HepG2 (cell line): Measurements from ENCODE around the gene ALPL. TPM values are rescaled to one million over a fixed set of nuclear protein-coding genes. Genes with fewer than 3 reads are reported as not detected.
A peak's percentile ranks its signal among the peaks of the same experiment; 100 is the strongest.

ENCODE experiments used
- ATAC-seq: fragments of 200-7000 bp; cut with Tn5 transposase; 3 replicates; pipeline ENCODE4 v1.9.1; 2020; ENCODE audit warnings: mild to moderate bottlenecking, moderate library complexity
- BruUV-seq: library from RNA; stranded (reverse); fragments of 400-500 nt; replicated peaks from 2 replicates; lab custom pipeline; 2021; lab: Mats Ljungman, UMichigan
- CTCF ChIA-PET: fragments of 300-600 bp; formaldehyde crosslinking; extraction: SDS; loops from one replicate; lab custom pipeline; 2021; ENCODE audit warnings: low total read pairs, inconsistent platforms, low intra/inter-chr PET ratio; lab: Yijun Ruan, JAX
- POLR2A ChIA-PET: fragments of 350-600 bp; sonication (Branson Sonifier 250); formaldehyde crosslinking; loops from one replicate; lab custom pipeline; 2020; ENCODE audit warnings: antibody characterized with exemption, inconsistent platforms; lab: Yijun Ruan, JAX
- DNase-seq: peaks from one replicate; pipeline ENCODE4 v3.0.0-alpha.2; 2015; ENCODE audit warnings: low spot score
- FAIRE-seq: peaks from 3 replicates; lab custom pipeline; 2011; peaks lifted over from hg19 to GRCh38; lab: Jason Lieb, UNC
- H2AFZ ChIP-seq: one replicate; pipeline ENCODE4 v1.6.1; 2011; ENCODE audit warnings: low read length, inconsistent platforms
- H3K27ac ChIP-seq: fragments of 300-600 bp; 3 replicates; pipeline ENCODE4 v1.8.0; 2011; ENCODE audit warnings: mixed run types, mild to moderate bottlenecking, mixed read lengths, low read length, inconsistent platforms; ENCODE audit not compliant: insufficient read depth; ENCODE audit errors: extremely low read length
- H3K27me3 ChIP-seq, 2 experiments: fragments of 200-600 bp in 1 of 2; 2 replicates in 1 of 2; 3 replicates in 1 of 2; pipeline versions ENCODE4 v1.6.0 to v1.8.0; 2011; ENCODE audit warnings: low read length in 2 of 2, mild to moderate bottlenecking in 2 of 2, moderate library complexity in 2 of 2, inconsistent platforms in 1 of 2; ENCODE audit not compliant: insufficient read depth in 2 of 2, control insufficient read depth in 1 of 2
- H3K36me3 ChIP-seq, 2 experiments: fragments of 200-600 bp in 1 of 2; replicated peaks in 1 of 2; 2 replicates in 1 of 2; 3 replicates in 1 of 2; pipeline versions ENCODE4 v1.5.1 to v1.8.0; 2011; ENCODE audit warnings: low read length in 2 of 2, inconsistent platforms in 1 of 2; ENCODE audit not compliant: insufficient read depth in 2 of 2, control insufficient read depth in 1 of 2
- H3K4me1 ChIP-seq: 2 replicates; pipeline ENCODE4 v1.5.1; 2012; ENCODE audit warnings: low read length, inconsistent platforms; ENCODE audit not compliant: insufficient read depth
- H3K4me2 ChIP-seq: 2 replicates; pipeline ENCODE4 v1.6.0; 2011; ENCODE audit warnings: low read depth, low read length, inconsistent platforms
- H3K4me3 ChIP-seq, 3 experiments: fragments of 200-600 bp in 1 of 3; sonication (generic), shearing (Covaris generic) in 1 of 3; replicated peaks in 1 of 3; 2 replicates each; pipeline ENCODE4 v1.5.1; 2011 to 2016; ENCODE audit warnings: low read length in 3 of 3, inconsistent platforms in 2 of 3, low read depth in 2 of 3, mild to moderate bottlenecking in 2 of 3, control low read depth in 1 of 3, mixed read lengths in 1 of 3; ENCODE audit not compliant: insufficient read depth in 1 of 3
- H3K79me2 ChIP-seq: one replicate; pipeline ENCODE4 v1.6.1; 2011; ENCODE audit warnings: low read length, inconsistent platforms; ENCODE audit not compliant: insufficient read depth
- H3K9ac ChIP-seq: 2 replicates; pipeline ENCODE4 v1.6.0; 2011; ENCODE audit warnings: mild to moderate bottlenecking, low read depth, low read length, inconsistent platforms; ENCODE audit not compliant: insufficient read depth
- H3K9me3 ChIP-seq: 2 replicates; pipeline ENCODE4 v1.5.1; 2012; ENCODE audit warnings: mild to moderate bottlenecking, low read length
- H4K20me1 ChIP-seq: 2 replicates; pipeline ENCODE4 v1.6.0; 2011; ENCODE audit warnings: inconsistent platforms, mild to moderate bottlenecking, low read length, moderate library complexity; ENCODE audit not compliant: insufficient read depth
- GABPA ChIP-seq, 2 experiments: IDR thresholded peaks; 2 replicates each; pipeline ENCODE4 v1.6.1; 2011 to 2016; ENCODE audit warnings: low read depth in 2 of 2, low read length in 1 of 2, missing biosample characterization in 1 of 2, missing genetic modification characterization in 1 of 2
- GTF3A ChIP-seq: sonication (generic); formaldehyde crosslinking; conservative IDR thresholded peaks from 2 replicates; pipeline ENCODE4 v1.4.0; 2020; ENCODE audit warnings: mild to moderate bottlenecking, missing genetic modification reagents
- IKZF1 ChIP-seq: fragments of 450-650 bp; IDR thresholded peaks from 2 replicates; pipeline ENCODE4 v1.7.1; 2016
- KAT7 ChIP-seq: IDR thresholded peaks from 2 replicates; pipeline ENCODE4 v1.6.1; 2018; ENCODE audit warnings: borderline replicate concordance, missing compliant biosample characterization
- KDM6A ChIP-seq: IDR thresholded peaks from 2 replicates; pipeline ENCODE4 v1.6.1; 2016; ENCODE audit warnings: low read depth
- RAD21 ChIP-seq: fragments of 450-650 bp; formaldehyde crosslinking; IDR thresholded peaks from 2 replicates; pipeline ENCODE4 v1.5.0; 2020; ENCODE audit warnings: mild to moderate bottlenecking
- RFX5 ChIP-seq: IDR thresholded peaks from 2 replicates; pipeline ENCODE4 v1.6.1; 2011; ENCODE audit warnings: low read depth, low read length, improper control_type of control experiment
- SATB2 ChIP-seq: sonication (generic); formaldehyde crosslinking; IDR thresholded peaks from 2 replicates; pipeline ENCODE4 v1.5.0; 2020; ENCODE audit warnings: missing genetic modification reagents
- SUZ12 ChIP-seq: fragments of 150-350 bp; IDR thresholded peaks from 2 replicates; pipeline ENCODE4 v1.6.1; 2014; ENCODE audit warnings: low read depth, low read length
- ZBTB20 ChIP-seq: sonication (generic); formaldehyde crosslinking; IDR thresholded peaks from 2 replicates; pipeline ENCODE4 v1.8.1; 2023; ENCODE audit warnings: missing genetic modification reagents, low read depth, mild to moderate bottlenecking, borderline replicate concordance
- ZNF10 ChIP-seq: sonication (generic); formaldehyde crosslinking; IDR thresholded peaks from 2 replicates; pipeline ENCODE4 v1.4.0; 2020; ENCODE audit warnings: mild to moderate bottlenecking, low read depth, missing genetic modification reagents, borderline replicate concordance
- ZNF326 ChIP-seq: sonication (generic); formaldehyde crosslinking; IDR thresholded peaks from 2 replicates; pipeline ENCODE4 v1.4.0; 2020; ENCODE audit warnings: missing genetic modification reagents, borderline replicate concordance
- ZNF446 ChIP-seq: sonication (generic); formaldehyde crosslinking; IDR thresholded peaks from 2 replicates; pipeline ENCODE4 v1.5.0; 2020; ENCODE audit warnings: mild to moderate bottlenecking, missing genetic modification reagents
- ZNF792 ChIP-seq: IDR thresholded peaks from 2 replicates; pipeline ENCODE4 v1.6.1; 2016
- WGBS: methylation state at CpG from one replicate; pipeline ENCODE4 v1.1.6; 2017; ENCODE audit warnings: low lambda C conversion rate; 5-methylcytosine and 5-hydroxymethylcytosine counted together
- in situ Hi-C: cut with HindIII; loops from 2 replicates; pipeline ENCODE4 v1.10.0; 2017; ENCODE audit warnings: low pct_unique_long_range_greater_than_20kb; ENCODE audit not compliant: extremely low pct_ligation_motif_present
- intact Hi-C: fragments of 100-400 bp; cut with micrococcal nuclease; formaldehyde crosslinking; loops from one replicate; pipeline ENCODE4 v1.10.0; 2022; ENCODE audit not compliant: unreplicated experiment
- polyA plus RNA-seq, 8 experiments: library from polyadenylated mRNA; depleted of rRNA in 3 of 8; stranded (reverse) in 7 of 8; unstranded in 1 of 8; fragments of >200 nt; fragmentation: Illumina TruSeq in 4 of 8; extraction: Trizol in 4 of 8; gene quantifications; 2 replicates each; pipeline versions ENCODE4 v1.2.1 to v1.2.3, GENCODE V29; 2011 to 2016; ENCODE audit warnings: low read depth in 4 of 8, missing spikeins in 1 of 8, mixed read lengths in 1 of 8; ENCODE audit not compliant: insufficient read depth in 1 of 8
- total RNA-seq, 5 experiments: library from RNA; depleted of rRNA; stranded (reverse); fragments of >200 nt; fragmentation: Illumina TruSeq; extraction: Trizol; gene quantifications; 2 replicates each; pipeline ENCODE4 v1.2.3, GENCODE V29; 2016; ENCODE audit warnings: low read depth in 1 of 5
- TF ChIP-seq, protein P1 (sequence below): fragments of 450-650 bp; IDR thresholded peaks from 2 replicates; pipeline ENCODE4 v1.6.1; 2016
- TF ChIP-seq, protein P2 (sequence below): sonication (generic); formaldehyde crosslinking; IDR thresholded peaks from 2 replicates; pipeline ENCODE4 v1.8.0; 2022; ENCODE audit warnings: low read depth, missing genetic modification reagents

The ALPL gene
- total and polyA plus RNA-seq, 2 of the 13 experiments (the other 11 are each of a cell fraction or from before 2014, with no cell fraction given) = 0.12 TPM; not detected in 1

DNA sequence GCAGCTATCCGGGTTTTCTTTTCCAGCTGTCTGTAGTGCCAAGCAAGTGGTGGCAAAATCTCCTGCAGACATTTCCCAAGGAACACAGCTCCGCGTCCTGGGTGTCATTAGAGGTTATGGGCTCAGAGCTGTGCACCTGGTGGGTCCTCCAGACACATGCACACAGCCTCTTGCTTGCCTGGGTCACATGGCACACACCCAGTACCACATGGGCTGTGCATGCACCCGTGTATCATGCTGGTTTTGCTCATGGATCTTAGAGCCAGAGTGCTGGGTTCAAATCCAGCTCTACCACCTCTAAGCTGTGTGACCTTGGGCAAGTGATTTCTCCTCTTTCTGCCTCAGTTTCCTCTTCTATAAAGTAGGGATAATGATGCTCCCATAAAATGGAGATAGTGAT is 61.7 kb downstream of the ALPL start:
- Histone ChIP-seq H4K20me1 (no peaks in the 10 kb centered on the region), H3K9ac (no peak overlapping the region), H3K36me3 (no peaks in the 10 kb centered on the region), H3K9me3 (no peaks in the 10 kb centered on the region), H3K4me2 (no peak overlapping the region), H2AFZ (no peak overlapping the region), H3K27ac (no peak overlapping the region), H3K79me2 (no peaks in the 10 kb centered on the region), H3K4me3 (no peak overlapping the region), H3K4me1 (peaks cover 29% of the 10 kb centered on the region), H3K27me3 (peaks cover 4 to 52% of the 10 kb centered on the region in 2 experiments)
- DNase-seq = no peak
- no peak for TF ChIP-seq ZNF792 (CRISPR knock-in tag)
- TF ChIP-seq, protein P1, sequence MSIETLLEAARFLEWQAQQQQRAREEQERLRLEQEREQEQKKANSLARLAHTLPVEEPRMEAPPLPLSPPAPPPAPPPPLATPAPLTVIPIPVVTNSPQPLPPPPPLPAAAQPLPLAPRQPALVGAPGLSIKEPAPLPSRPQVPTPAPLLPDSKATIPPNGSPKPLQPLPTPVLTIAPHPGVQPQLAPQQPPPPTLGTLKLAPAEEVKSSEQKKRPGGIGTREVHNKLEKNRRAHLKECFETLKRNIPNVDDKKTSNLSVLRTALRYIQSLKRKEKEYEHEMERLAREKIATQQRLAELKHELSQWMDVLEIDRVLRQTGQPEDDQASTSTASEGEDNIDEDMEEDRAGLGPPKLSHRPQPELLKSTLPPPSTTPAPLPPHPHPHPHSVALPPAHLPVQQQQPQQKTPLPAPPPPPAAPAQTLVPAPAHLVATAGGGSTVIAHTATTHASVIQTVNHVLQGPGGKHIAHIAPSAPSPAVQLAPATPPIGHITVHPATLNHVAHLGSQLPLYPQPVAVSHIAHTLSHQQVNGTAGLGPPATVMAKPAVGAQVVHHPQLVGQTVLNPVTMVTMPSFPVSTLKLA = peak; percentile 99
- TF ChIP-seq SATB2 = no peak
- ChIA-PET POLR2A (no interaction called here), CTCF (no interaction called here)
- no TSS peak for BruUV-seq
- in situ Hi-C loops (loop anchor here (10.0 kb wide), 1 partner anchor 196 kb away; no protein-coding TSS in a partner anchor), intact Hi-C loops (loop anchor here (5.0 kb wide), 1 partner anchor 194 kb away; no protein-coding TSS in a partner anchor)
- ATAC-seq = no peak
- FAIRE-seq = no peak
- 0% methylated on average over 1 of the region's 4 CpGs for WGBS

DNA sequence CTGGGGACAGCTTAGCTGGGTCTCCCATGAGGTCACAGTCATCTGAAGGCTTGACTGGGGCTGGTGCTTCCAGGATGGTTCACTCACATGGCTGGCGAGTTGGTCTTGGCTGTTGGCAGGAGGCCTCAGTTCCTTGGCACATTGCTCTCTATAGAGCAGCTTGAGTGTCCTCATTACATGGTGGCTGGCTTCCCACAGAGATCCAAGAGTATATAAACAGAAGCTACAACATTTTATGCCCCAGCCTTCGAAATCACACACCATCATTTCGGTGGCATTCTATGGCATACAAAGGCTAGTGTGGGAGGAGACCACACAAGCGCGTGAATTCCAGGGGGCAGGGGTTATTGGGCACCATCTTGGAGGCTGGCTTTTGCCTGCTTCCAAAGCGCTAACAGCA is 63.0 kb downstream of the ALPL start:
- POLR2A ChIA-PET = no interaction called here
- Histone ChIP-seq H3K36me3 (no peaks in the 10 kb centered on the region), H3K79me2 (no peaks in the 10 kb centered on the region), H4K20me1 (no peaks in the 10 kb centered on the region), H3K4me2 (no peak overlapping the region), H3K9me3 (no peaks in the 10 kb centered on the region), H3K4me3 (no peak overlapping the region), H3K27ac (no peak overlapping the region), H3K4me1 (peaks cover 22% of the 10 kb centered on the region), H3K27me3 (peaks cover 4 to 52% of the 10 kb centered on the region in 2 experiments), H2AFZ (no peak overlapping the region), H3K9ac (no peak overlapping the region)
- CTCF ChIA-PET = no interaction called here
- FAIRE-seq = no peak
- BruUV-seq = no TSS peak
- no peak for TF ChIP-seq RFX5
- TF ChIP-seq KDM6A (CRISPR knock-in tag) = no peak
- TF ChIP-seq SUZ12 = no peak
- no peak for TF ChIP-seq GTF3A (CRISPR knock-in tag)
- no peak for TF ChIP-seq ZBTB20 (CRISPR knock-in tag)
- TF ChIP-seq IKZF1 = no peak
- TF ChIP-seq ZNF446 (CRISPR knock-in tag) = no peak
- no peak for TF ChIP-seq GABPA (IDR thresholded peaks at IDR 0.05; ENCODE audit: low read depth, low read length)
- no peak for TF ChIP-seq GABPA (CRISPR knock-in tag; IDR thresholded peaks at IDR 0.05; ENCODE audit: low read depth)
- TF ChIP-seq ZNF10 (CRISPR knock-in tag) = no peak
- no peak for TF ChIP-seq ZNF326 (CRISPR knock-in tag)
- no peak for TF ChIP-seq KAT7 (CRISPR knock-in tag)
- no peak for TF ChIP-seq RAD21 (CRISPR knock-in tag)
- TF ChIP-seq, protein P2, sequence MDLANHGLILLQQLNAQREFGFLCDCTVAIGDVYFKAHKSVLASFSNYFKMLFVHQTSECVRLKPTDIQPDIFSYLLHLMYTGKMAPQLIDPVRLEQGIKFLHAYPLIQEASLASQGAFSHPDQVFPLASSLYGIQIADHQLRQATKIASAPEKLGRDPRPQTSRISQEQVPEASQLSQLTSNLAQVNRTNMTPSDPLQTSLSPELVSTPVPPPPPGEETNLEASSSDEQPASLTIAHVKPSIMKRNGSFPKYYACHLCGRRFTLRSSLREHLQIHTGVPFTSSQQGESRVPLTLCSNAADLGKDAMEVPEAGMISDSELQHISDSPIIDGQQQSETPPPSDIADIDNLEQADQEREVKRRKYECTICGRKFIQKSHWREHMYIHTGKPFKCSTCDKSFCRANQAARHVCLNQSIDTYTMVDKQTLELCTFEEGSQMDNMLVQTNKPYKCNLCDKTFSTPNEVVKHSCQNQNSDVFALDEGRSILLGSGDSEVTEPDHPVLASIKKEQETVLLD = no peak
- in situ Hi-C loops (loop anchor here (10.0 kb wide), 1 partner anchor 197 kb away; no protein-coding TSS in a partner anchor), intact Hi-C loops (loop anchor here (5.0 kb wide), 1 partner anchor 195 kb away; no protein-coding TSS in a partner anchor)
- no peak for ATAC-seq
- DNase-seq = no peak
- 55% methylated on average over 4 of the region's 6 CpGs for whole genome bisulfite sequencing
